Measurements from ENCODE around the gene IDE.

The IDE gene

DNA sequence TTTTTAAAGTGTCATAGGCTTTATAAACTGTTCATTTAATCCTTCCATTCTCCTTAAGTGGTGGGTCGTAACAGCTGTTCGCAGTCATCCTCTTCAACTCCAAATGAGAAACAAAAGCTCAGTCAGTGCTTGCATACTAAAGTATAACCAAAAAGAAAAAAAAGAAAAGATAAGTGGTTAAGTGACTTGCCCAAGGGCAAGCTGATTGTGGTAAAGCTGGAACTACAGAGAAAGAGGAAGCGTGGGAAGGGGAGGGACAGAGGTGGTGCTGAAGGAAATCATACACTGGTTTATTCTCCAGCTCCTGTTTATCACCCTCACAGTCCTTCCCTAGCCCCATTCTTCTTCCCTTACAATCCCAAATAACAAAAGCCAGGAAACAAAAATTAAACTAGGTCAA, 29.6 kb downstream of the IDE start:
- Mint-ChIP-seq H3K4me1 (ENCODE audit: low read depth) (peaks cover 14% of the 10 kb centered on the region), H3K4me3 (peak overlapping the region; percentile 10), H3K27ac (peak overlapping the region; percentile 47), H3K27me3 (ENCODE audit: low read depth) (no peaks in the 10 kb centered on the region), H3K9me3 (no peaks in the 10 kb centered on the region), H3K36me3 (ENCODE audit: low read depth) (no peaks in the 10 kb centered on the region)

DNA sequence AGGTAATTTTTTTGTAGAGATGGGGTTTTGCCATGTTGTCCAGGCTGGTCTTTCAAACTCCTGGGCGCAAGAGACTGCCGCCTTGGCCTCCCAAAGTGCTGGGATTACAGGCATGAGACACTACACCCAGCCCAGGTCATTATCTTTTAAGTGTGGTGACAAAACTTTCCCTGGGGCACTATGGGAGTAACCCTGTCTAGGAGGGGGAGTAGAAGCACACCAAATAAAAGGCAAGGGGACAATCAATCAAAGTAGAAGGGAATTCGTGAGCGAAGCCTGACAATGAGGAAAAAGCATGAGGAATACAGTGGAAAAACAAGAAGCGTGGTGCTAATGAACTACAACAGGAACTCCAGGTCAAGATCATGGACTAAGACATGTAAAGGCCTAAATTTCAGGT, 31.4 kb downstream of the IDE start:
- Mint-ChIP-seq H3K27me3 (ENCODE audit: low read depth) (no peaks in the 10 kb centered on the region), H3K4me1 (ENCODE audit: low read depth) (peaks cover 24% of the 10 kb centered on the region), H3K27ac (no peak overlapping the region), H3K9me3 (no peaks in the 10 kb centered on the region), H3K4me3 (no peak overlapping the region), H3K36me3 (ENCODE audit: low read depth) (no peaks in the 10 kb centered on the region)

DNA sequence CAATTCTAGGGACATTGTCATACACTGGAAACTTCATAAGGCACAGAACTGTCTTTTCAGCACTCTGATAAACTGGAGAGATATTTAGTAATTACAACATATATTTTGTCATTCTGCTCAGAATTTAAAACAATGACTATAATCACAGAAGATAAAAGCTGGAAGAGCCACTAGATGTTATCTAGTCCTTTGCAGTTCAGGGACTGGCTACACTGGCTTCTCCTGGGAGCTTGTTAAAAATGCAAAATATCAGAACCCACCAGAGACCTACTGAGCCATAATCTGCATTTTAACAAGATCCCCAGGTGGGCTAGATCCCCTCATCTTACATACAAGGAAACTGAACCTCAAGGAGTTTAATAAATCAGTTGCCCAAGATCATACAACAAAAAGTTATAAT, 32.3 kb downstream of the IDE start:
- Mint-ChIP-seq H3K4me3 (no peak overlapping the region), H3K36me3 (ENCODE audit: low read depth) (no peaks in the 10 kb centered on the region), H3K27ac (no peak overlapping the region), H3K9me3 (no peaks in the 10 kb centered on the region), H3K27me3 (ENCODE audit: low read depth) (no peaks in the 10 kb centered on the region), H3K4me1 (ENCODE audit: low read depth) (peaks cover 24% of the 10 kb centered on the region)

DNA sequence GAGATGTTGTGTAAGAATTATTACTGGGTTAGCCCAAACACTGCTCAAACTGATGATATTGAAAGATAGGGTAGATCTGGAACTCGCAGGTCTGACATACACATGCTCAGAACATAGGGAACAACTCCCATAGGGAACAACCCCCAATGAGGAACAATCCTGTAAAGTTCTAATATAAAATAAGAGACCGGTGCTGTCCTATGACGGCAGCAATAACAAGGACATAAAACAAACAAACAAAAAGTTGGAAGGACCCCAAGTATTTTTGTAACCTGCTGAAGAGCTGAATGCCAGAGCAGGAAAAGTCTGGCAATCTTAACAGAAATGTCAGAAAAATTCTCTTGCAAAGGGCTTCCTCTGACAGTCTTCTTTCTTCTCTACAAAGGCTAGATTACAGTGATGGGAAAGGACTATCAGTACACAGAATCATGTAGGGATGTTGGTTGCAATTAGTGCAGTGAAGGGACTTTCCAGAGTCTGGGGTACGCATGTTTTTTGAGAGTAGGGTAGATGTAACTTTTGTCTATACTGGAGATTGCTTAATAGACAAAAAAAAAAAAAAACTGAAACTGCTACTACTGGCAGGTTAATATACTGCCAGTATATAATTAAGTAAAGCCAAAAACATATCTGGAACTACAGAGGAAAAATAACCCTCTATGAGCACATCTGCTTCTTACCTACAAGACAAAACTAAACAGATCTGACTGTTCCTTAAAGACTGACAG, 35.5 kb downstream of the IDE start:
- Mint-ChIP-seq H3K36me3 (ENCODE audit: low read depth) (peaks cover 7% of the 10 kb centered on the region), H3K4me3 (no peak overlapping the region), H3K27ac (peak overlapping the region; percentile 5), H3K9me3 (no peaks in the 10 kb centered on the region), H3K27me3 (ENCODE audit: low read depth) (no peaks in the 10 kb centered on the region), H3K4me1 (ENCODE audit: low read depth) (peaks cover 13% of the 10 kb centered on the region)

DNA sequence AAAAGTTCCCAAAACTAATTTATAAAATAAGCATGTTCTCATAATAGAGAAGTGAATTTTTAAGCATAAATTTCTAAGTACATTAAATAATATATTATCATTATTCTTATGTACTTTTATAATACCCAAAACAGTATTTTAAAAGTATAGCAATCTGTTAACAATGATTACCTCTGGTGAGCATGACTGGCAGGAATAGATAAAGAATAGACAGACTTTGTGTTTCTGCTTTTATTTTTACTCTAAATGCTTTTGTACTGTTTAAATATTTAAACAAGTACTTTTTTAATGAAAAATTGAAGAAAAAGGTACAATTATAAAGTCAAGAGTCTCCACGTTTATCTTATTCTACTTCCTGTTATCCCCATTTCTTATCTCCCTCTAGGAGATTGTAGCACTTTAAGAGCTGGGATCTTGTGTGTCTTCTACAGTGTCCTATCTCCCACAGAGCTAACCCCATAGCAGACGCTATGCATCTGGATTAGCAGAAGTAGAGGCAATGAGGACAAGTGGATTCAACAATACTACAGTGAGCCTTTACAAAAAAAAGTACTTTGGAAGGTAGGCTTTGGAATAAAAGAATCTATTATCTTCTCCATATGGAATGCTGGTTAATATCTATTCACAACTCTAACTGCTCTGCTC, 42.9 kb downstream of the IDE start:
- Mint-ChIP-seq H3K4me3 (no peak overlapping the region), H3K9me3 (no peaks in the 10 kb centered on the region), H3K27ac (no peak overlapping the region), H3K27me3 (ENCODE audit: low read depth) (no peaks in the 10 kb centered on the region), H3K36me3 (ENCODE audit: low read depth) (peaks cover 9% of the 10 kb centered on the region), H3K4me1 (ENCODE audit: low read depth) (no peaks in the 10 kb centered on the region)

DNA sequence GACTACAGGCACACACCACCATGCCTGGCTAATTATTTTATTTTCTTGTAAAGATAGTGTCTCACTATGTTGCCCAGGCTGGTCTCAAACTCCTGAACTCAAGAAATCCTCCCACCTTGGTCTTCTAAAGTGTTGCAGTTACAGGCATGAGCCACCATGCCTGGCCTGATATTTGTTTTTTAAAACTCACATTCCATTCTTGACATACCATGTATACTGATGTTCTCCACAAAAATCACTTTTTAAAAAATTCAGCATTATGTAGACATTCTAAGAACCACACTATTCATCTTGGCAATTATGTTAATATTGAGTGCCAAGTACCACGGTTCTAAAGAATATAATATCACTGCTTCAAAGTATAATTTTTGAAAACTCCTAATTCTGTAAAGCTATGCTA, 43.5 kb downstream of the IDE start:
- Mint-ChIP-seq H3K9me3 (no peaks in the 10 kb centered on the region), H3K4me3 (no peak overlapping the region), H3K36me3 (ENCODE audit: low read depth) (peaks cover 9% of the 10 kb centered on the region), H3K27ac (no peak overlapping the region), H3K4me1 (ENCODE audit: low read depth) (no peaks in the 10 kb centered on the region), H3K27me3 (ENCODE audit: low read depth) (no peaks in the 10 kb centered on the region)

DNA sequence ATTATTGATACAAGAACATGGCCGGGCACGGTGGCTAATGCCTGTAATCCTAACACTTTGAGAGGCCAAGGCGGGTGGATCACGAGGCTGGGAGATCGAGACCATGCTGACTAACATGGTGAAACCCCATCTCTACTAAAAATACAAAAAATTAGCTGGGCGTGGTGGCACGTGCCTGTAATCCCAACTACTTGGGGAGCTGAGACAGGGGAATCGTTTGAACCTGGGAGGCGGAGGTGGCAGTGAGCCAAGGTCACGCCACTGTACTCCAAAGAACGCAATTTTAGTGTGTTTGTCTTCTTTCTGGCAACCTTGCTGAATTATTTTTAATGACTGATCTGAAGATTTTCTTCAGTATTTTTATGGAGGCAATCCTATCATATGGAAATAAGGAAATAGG, 46.2 kb downstream of the IDE start:
- Mint-ChIP-seq H3K4me3 (no peak overlapping the region), H3K4me1 (ENCODE audit: low read depth) (peaks cover 2% of the 10 kb centered on the region), H3K27ac (no peak overlapping the region), H3K9me3 (no peaks in the 10 kb centered on the region), H3K27me3 (ENCODE audit: low read depth) (no peaks in the 10 kb centered on the region), H3K36me3 (ENCODE audit: low read depth) (peaks cover 10% of the 10 kb centered on the region)

DNA sequence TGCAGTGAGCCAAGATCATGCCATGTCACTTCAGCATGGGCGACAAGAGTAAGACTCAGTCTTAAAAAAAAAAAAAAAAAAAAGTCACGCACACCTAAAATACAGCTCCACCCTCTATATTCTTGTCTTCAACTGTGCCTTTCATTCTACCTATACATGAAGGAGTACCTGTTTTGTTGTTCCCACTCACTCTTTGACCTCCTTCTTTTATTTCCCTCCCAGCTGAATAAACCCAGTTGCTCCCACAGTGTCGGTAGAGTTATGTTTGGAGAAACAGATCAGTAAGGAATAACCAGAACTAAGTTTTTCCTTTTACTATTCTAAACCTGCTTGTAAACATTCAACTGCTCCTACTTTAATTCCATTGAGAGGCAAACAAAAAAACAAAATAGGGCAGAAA, 50.3 kb downstream of the IDE start:
- Mint-ChIP-seq H3K36me3 (ENCODE audit: low read depth) (peaks cover 14% of the 10 kb centered on the region), H3K4me3 (no peak overlapping the region), H3K27ac (no peak overlapping the region), H3K4me1 (ENCODE audit: low read depth) (peaks cover 2% of the 10 kb centered on the region), H3K9me3 (no peaks in the 10 kb centered on the region), H3K27me3 (ENCODE audit: low read depth) (no peaks in the 10 kb centered on the region)

DNA sequence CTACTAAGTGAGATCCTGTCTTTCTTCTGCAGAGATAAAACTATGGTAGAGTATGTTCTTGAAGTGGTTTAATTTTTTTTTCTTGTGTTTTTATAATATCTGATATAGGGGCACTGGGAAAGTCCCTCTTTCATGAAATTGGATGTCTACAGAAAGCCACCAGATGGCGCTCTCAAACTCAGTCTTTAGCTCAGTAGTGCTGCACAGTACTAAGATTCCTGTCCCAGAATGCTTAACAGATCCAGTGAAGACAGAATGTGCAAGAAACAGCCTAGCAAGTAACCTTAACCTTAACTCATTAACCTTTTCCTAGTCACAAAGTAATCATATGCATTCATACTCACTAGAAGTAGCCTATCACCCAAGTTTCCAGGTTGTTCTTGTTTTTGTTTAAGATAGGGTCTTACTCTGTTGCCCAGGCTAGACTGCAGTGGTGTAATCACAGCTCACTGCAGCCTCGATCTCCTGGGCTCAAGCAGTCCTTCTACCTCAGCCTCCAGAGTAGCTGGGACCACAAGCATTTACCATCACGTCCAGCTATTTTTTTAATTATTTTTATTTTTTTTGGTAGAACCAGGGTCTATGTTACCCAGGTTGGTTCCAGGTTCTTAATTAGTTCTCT, 56.7 kb downstream of the IDE start:
- Mint-ChIP-seq H3K4me1 (ENCODE audit: low read depth) (peaks cover 6% of the 10 kb centered on the region), H3K4me3 (no peak overlapping the region), H3K27ac (no peak overlapping the region), H3K27me3 (ENCODE audit: low read depth) (no peaks in the 10 kb centered on the region), H3K9me3 (no peaks in the 10 kb centered on the region), H3K36me3 (ENCODE audit: low read depth) (peaks cover 14% of the 10 kb centered on the region)

DNA sequence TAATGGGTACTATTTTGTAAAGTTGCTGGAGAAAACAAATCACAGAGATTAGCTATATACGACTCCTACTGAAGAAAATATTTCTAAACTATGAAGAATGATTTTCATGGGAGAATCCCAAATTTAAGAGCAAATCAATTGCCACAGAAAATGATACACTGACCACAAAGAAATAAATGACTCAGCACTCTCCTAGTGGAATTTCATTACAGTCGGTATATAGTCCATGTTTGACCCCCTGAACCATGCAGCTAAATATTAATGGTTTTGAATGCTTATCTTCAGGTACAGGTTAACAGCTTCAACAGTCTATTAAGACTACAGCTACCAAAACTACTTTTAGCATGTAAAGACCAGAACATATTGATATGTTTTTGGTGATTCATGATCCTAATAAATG, 65.0 kb downstream of the IDE start:
- no peaks in the 10 kb centered on the region for H3K4me1 Mint-ChIP-seq (ENCODE audit: low read depth)
- H3K9me3 Mint-ChIP-seq: no peaks in the 10 kb centered on the region
- no peak overlapping the region for H3K27ac Mint-ChIP-seq
- no peak overlapping the region for H3K4me3 Mint-ChIP-seq
- H3K27me3 Mint-ChIP-seq (ENCODE audit: low read depth): no peaks in the 10 kb centered on the region
- H3K36me3 Mint-ChIP-seq (ENCODE audit: low read depth): peaks cover 18% of the 10 kb centered on the region

DNA sequence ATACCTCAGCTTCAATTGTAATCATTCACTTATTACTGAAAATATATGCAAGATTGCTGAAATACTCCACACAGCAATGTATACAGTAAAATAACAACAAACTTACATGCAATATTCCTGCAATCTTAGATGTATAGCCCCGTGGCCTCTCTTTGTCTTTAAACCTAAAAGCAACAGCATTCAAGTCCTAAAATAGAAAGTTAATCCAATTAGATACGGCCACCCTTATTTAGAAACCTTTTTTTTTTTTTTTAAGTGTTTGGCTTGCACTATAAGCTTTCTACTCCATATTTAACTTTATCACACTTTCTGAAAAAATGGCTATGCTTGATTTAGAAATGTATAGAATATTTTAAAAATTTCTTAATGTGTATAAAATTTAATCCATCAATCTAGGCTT, 67.6 kb downstream of the IDE start:
- Mint-ChIP-seq H3K4me1 (ENCODE audit: low read depth) (no peaks in the 10 kb centered on the region), H3K27ac (no peak overlapping the region), H3K36me3 (ENCODE audit: low read depth) (peaks cover 11% of the 10 kb centered on the region), H3K9me3 (no peaks in the 10 kb centered on the region), H3K4me3 (no peak overlapping the region), H3K27me3 (ENCODE audit: low read depth) (no peaks in the 10 kb centered on the region)

DNA sequence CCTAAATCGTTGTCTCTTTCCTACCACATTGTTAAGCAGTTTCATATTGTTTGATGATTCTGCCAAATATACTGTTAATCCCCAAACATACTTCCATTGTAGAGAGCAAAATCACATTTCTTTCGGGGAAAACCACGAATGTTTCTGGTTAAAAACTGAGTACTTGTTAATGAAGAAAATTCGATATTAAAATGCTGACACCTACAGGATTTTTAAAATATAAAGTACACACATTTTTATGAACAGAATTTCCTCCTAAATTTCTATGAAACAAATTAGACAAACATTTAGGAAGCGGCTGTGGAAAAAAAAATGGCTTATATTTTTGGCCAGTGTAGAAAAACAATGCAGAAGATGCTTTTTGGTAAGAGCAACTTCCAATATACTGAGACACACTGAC, 68.8 kb downstream of the IDE start:
- H3K27me3 Mint-ChIP-seq (ENCODE audit: low read depth): no peaks in the 10 kb centered on the region
- H3K4me3 Mint-ChIP-seq: no peak overlapping the region
- no peaks in the 10 kb centered on the region for H3K4me1 Mint-ChIP-seq (ENCODE audit: low read depth)
- no peak overlapping the region for H3K27ac Mint-ChIP-seq
- peaks cover 15% of the 10 kb centered on the region for H3K36me3 Mint-ChIP-seq (ENCODE audit: low read depth)
- H3K9me3 Mint-ChIP-seq: no peaks in the 10 kb centered on the region

DNA sequence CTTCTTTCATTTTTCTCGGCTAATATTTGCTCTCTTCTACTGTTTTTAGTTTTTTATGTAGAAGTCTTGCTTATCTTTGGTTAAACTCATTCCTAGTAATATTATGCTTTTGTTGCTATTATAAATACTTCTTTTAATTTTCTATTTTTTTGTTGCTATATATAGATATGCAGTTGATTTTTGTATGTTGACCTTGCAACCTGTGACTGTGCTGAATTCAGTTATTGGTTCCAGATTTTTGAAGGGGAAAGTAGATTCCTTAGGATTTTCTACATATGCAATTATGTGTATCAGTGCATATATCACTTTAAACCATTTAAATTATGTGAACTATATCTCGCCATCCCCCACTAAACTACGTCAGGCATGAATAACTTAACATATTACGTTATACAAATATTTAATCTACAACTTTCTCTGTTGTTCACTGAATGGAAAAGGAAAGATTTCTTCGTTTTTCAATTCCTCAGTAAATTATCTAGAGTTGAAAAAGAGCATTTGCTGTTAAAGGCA, 71.5 kb downstream of the IDE start:
- no peaks in the 10 kb centered on the region for H3K27me3 Mint-ChIP-seq (ENCODE audit: low read depth)
- H3K4me3 Mint-ChIP-seq: no peak overlapping the region
- no peaks in the 10 kb centered on the region for H3K4me1 Mint-ChIP-seq (ENCODE audit: low read depth)
- H3K9me3 Mint-ChIP-seq: no peaks in the 10 kb centered on the region
- peaks cover 10% of the 10 kb centered on the region for H3K36me3 Mint-ChIP-seq (ENCODE audit: low read depth)
- no peak overlapping the region for H3K27ac Mint-ChIP-seq

DNA sequence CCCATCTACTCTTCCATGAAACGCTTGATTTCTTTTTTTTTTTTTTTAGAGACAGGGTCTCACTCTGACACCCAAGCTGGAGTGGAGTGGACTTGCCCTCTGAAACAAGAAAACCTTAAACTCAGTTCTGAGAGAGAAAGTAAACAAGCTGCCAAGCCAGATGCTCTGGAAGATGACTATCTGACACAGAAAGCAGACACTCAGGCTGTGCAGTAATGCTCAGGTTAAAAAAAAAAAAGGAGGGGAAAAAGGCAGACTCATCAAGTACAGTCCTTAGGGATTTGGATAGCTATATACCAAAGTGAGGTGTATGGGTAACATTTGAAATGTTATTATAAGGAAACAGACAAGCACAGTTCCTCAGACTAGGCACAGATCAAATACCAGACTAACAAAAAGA, 80.5 kb downstream of the IDE start:
- H3K36me3 Mint-ChIP-seq (ENCODE audit: low read depth): peaks cover 32% of the 10 kb centered on the region
- no peaks in the 10 kb centered on the region for H3K9me3 Mint-ChIP-seq
- no peaks in the 10 kb centered on the region for H3K4me1 Mint-ChIP-seq (ENCODE audit: low read depth)
- no peaks in the 10 kb centered on the region for H3K27me3 Mint-ChIP-seq (ENCODE audit: low read depth)
- no peak overlapping the region for H3K27ac Mint-ChIP-seq
- H3K4me3 Mint-ChIP-seq: no peak overlapping the region

DNA sequence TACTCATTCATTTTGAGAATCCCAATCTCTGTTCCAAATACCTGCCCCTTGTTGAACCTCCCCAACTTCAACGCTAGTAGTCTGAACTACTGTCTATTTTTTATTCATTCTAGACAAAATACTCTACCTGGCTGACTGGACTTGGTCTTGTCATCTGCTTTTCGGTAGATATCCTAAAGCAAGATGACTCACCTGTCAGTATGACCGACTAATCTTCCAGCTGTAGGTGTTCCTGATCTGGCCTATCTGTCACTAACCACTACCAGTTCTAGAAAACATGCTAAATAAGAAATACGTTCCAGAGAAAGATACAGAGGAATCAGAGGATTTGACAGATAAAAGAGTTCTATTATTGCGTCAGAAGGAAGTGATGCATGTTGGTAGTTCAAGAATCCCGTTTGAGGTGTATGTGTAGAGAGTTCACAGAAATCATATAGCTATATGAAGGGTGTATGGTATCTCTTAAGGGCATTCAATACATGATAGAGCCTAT, 81.1 kb downstream of the IDE start:
- peaks cover 33% of the 10 kb centered on the region for H3K36me3 Mint-ChIP-seq (ENCODE audit: low read depth)

More for the DNA sequence above, 81.1 kb downstream of the IDE start:
- Mint-ChIP-seq H3K9me3 (no peaks in the 10 kb centered on the region), H3K27ac (no peak overlapping the region), H3K4me3 (no peak overlapping the region), H3K27me3 (ENCODE audit: low read depth) (no peaks in the 10 kb centered on the region), H3K4me1 (ENCODE audit: low read depth) (no peaks in the 10 kb centered on the region)
